ENCODE results near the gene ELMO1.

- no peak for TF ChIP-seq POLR2A (IDR thresholded peaks at IDR 0.05)
- TF ChIP-seq, protein P1, sequence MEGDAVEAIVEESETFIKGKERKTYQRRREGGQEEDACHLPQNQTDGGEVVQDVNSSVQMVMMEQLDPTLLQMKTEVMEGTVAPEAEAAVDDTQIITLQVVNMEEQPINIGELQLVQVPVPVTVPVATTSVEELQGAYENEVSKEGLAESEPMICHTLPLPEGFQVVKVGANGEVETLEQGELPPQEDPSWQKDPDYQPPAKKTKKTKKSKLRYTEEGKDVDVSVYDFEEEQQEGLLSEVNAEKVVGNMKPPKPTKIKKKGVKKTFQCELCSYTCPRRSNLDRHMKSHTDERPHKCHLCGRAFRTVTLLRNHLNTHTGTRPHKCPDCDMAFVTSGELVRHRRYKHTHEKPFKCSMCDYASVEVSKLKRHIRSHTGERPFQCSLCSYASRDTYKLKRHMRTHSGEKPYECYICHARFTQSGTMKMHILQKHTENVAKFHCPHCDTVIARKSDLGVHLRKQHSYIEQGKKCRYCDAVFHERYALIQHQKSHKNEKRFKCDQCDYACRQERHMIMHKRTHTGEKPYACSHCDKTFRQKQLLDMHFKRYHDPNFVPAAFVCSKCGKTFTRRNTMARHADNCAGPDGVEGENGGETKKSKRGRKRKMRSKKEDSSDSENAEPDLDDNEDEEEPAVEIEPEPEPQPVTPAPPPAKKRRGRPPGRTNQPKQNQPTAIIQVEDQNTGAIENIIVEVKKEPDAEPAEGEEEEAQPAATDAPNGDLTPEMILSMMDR (IDR thresholded peaks at IDR 0.05): no peak
These were observed 27.8 kb upstream of the ELMO1 start for GRCh38 chr7:37476428-37476827.

Measured in heart left ventricle (tissue), 13 donors.